ENCODE data around the gene FLNB. TPM values are rescaled to one million over a fixed set of nuclear protein-coding genes. Genes with fewer than 3 reads are reported as not detected.

The FLNB gene
- total and polyA plus RNA-seq, 9 of the 15 experiments (the other 6 are each of a cell fraction or from before 2014, with no cell fraction given): 9.4 to 48.1 (median 25.6) TPM

GRCh38 chr3:58037141-58037910, 29.1 kb downstream of the FLNB start (continued):
- TF ChIP-seq C11orf30 (IDR thresholded peaks at IDR 0.05; ENCODE audit: low read depth): no peak
- TF ChIP-seq BMI1 (IDR thresholded peaks at IDR 0.05; ENCODE audit: low read length): no peak
- TF ChIP-seq, protein P1, sequence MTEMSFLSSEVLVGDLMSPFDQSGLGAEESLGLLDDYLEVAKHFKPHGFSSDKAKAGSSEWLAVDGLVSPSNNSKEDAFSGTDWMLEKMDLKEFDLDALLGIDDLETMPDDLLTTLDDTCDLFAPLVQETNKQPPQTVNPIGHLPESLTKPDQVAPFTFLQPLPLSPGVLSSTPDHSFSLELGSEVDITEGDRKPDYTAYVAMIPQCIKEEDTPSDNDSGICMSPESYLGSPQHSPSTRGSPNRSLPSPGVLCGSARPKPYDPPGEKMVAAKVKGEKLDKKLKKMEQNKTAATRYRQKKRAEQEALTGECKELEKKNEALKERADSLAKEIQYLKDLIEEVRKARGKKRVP (CRISPR knock-in tag; IDR thresholded peaks at IDR 0.05): no peak
- no peak for TF ChIP-seq IRF1 (CRISPR knock-in tag; IDR thresholded peaks at IDR 0.05; ENCODE audit: borderline replicate concordance)
- no peak for TF ChIP-seq POLR2G (IDR thresholded peaks at IDR 0.05; ENCODE audit: low read depth, low read length)
- TF ChIP-seq MIER1 (IDR thresholded peaks at IDR 0.05; ENCODE audit: low read depth): no peak
- TF ChIP-seq CREB5 (CRISPR knock-in tag; IDR thresholded peaks at IDR 0.05): no peak
- no peak for TF ChIP-seq DDX20 (tag; IDR thresholded peaks at IDR 0.05; ENCODE audit: low read depth)

Measured in K562 (cell line).